ENCODE data around the gene APOBEC4. TPM values are rescaled to one million over a fixed set of nuclear protein-coding genes. Genes with fewer than 3 reads are reported as not detected.

The APOBEC4 gene
- total and polyA plus RNA-seq, 2 of the 13 experiments (the other 11 are each of a cell fraction or from before 2014, with no cell fraction given), result not detected

DNA sequence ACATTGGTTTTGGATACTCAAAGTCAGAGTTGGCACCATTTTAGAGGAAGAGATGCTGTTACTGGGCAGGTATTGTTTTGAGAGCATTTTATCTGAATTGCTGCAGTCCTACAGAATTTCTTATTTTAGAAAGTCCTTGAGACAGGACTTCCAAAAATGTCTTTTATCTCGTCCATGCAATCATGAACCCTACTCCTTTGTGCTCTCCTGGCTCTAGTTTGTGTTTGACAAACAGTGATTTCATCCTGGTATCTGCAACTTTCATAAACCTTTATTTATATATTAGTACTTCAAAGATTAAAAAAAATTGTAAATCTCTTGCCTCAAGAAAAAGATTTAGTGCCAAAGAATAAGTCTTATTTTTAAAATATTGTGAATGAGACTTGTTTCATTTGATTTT lies 12.9 kb downstream of the APOBEC4 start (continued):
- TF ChIP-seq AHDC1 (CRISPR knock-in tag; IDR thresholded peaks at IDR 0.05; ENCODE audit: borderline replicate concordance) (no peak), ESRRA (CRISPR knock-in tag; IDR thresholded peaks at IDR 0.05; ENCODE audit: low read depth) (no peak), HMG20B (CRISPR knock-in tag; conservative IDR thresholded peaks at IDR 0.05) (peak; percentile 88), ISL2 (CRISPR knock-in tag; IDR thresholded peaks at IDR 0.05) (peak; percentile 67), NCOA2 (CRISPR knock-in tag; IDR thresholded peaks at IDR 0.05) (peak; percentile 73), EP300 (IDR thresholded peaks at IDR 0.05; ENCODE audit: low read depth in 2 of 2, low read length in 2 of 2) (peak in 1 of 2 experiments; percentile 76; a peak in 1 of 4 replicates), EP300 (CRISPR knock-in tag; IDR thresholded peaks at IDR 0.05; ENCODE audit: borderline replicate concordance) (no peak), ASH2L (IDR thresholded peaks at IDR 0.05; ENCODE audit: insufficient read length, low read depth, low read length) (no peak), TCF7 (IDR thresholded peaks at IDR 0.05; ENCODE audit: low read depth) (peak; percentile 51), CBFB (CRISPR knock-in tag; IDR thresholded peaks at IDR 0.05) (no peak), ZNF790 (CRISPR knock-in tag; IDR thresholded peaks at IDR 0.05; ENCODE audit: borderline replicate concordance) (no peak)
- TF ChIP-seq, protein P1, sequence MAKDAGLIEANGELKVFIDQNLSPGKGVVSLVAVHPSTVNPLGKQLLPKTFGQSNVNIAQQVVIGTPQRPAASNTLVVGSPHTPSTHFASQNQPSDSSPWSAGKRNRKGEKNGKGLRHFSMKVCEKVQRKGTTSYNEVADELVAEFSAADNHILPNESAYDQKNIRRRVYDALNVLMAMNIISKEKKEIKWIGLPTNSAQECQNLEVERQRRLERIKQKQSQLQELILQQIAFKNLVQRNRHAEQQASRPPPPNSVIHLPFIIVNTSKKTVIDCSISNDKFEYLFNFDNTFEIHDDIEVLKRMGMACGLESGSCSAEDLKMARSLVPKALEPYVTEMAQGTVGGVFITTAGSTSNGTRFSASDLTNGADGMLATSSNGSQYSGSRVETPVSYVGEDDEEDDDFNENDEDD (CRISPR knock-in tag; IDR thresholded peaks at IDR 0.05; ENCODE audit: borderline replicate concordance), result no peak
- TF ChIP-seq, protein P2, sequence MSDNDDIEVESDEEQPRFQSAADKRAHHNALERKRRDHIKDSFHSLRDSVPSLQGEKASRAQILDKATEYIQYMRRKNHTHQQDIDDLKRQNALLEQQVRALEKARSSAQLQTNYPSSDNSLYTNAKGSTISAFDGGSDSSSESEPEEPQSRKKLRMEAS (IDR thresholded peaks at IDR 0.05), result no peak
